ENCODE data around the gene IL1RAPL2.

Gene IL1RAPL2

DNA sequence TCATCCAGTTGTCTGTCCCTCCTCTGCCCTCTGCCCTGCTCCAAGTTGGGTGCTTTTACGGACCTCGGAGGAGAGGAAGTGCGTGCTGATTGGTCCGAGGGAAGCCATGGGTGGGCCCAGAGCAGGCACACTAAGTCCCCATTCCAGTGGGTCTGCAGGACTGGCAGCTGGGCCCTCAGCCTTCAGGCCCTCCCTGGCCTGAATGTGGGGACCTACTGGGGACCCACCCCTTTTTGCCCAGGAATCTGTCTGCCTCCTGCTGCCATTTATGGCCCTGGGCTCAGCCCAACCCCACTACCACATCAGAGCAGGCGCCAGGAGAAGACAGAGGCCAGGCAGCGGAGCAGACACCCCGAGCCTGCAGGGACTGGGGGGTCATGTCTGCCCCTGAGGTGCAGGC is 484.9 kb downstream of the IL1RAPL2 start:
- no peak for ATAC-seq
- no peak for TF ChIP-seq ISL1 (CRISPR knock-in tag; IDR thresholded peaks at IDR 0.05)
- TF ChIP-seq, protein P1, sequence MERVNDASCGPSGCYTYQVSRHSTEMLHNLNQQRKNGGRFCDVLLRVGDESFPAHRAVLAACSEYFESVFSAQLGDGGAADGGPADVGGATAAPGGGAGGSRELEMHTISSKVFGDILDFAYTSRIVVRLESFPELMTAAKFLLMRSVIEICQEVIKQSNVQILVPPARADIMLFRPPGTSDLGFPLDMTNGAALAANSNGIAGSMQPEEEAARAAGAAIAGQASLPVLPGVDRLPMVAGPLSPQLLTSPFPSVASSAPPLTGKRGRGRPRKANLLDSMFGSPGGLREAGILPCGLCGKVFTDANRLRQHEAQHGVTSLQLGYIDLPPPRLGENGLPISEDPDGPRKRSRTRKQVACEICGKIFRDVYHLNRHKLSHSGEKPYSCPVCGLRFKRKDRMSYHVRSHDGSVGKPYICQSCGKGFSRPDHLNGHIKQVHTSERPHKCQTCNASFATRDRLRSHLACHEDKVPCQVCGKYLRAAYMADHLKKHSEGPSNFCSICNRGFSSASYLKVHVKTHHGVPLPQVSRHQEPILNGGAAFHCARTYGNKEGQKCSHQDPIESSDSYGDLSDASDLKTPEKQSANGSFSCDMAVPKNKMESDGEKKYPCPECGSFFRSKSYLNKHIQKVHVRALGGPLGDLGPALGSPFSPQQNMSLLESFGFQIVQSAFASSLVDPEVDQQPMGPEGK (CRISPR knock-in tag; IDR thresholded peaks at IDR 0.05; ENCODE audit: borderline replicate concordance): no peak
- no peak for TF ChIP-seq PPARA (CRISPR knock-in tag; IDR thresholded peaks at IDR 0.05; ENCODE audit: borderline replicate concordance)
- TF ChIP-seq, protein P2, sequence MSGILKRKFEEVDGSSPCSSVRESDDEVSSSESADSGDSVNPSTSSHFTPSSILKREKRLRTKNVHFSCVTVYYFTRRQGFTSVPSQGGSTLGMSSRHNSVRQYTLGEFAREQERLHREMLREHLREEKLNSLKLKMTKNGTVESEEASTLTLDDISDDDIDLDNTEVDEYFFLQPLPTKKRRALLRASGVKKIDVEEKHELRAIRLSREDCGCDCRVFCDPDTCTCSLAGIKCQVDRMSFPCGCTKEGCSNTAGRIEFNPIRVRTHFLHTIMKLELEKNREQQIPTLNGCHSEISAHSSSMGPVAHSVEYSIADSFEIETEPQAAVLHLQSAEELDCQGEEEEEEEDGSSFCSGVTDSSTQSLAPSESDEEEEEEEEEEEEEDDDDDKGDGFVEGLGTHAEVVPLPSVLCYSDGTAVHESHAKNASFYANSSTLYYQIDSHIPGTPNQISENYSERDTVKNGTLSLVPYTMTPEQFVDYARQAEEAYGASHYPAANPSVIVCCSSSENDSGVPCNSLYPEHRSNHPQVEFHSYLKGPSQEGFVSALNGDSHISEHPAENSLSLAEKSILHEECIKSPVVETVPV (CRISPR knock-in tag; IDR thresholded peaks at IDR 0.05): no peak
- no peak for TF ChIP-seq ZFP30 (CRISPR knock-in tag; IDR thresholded peaks at IDR 0.05)
- TF ChIP-seq CSDC2 (CRISPR knock-in tag; IDR thresholded peaks at IDR 0.05): no peak
- TF ChIP-seq, protein P3, sequence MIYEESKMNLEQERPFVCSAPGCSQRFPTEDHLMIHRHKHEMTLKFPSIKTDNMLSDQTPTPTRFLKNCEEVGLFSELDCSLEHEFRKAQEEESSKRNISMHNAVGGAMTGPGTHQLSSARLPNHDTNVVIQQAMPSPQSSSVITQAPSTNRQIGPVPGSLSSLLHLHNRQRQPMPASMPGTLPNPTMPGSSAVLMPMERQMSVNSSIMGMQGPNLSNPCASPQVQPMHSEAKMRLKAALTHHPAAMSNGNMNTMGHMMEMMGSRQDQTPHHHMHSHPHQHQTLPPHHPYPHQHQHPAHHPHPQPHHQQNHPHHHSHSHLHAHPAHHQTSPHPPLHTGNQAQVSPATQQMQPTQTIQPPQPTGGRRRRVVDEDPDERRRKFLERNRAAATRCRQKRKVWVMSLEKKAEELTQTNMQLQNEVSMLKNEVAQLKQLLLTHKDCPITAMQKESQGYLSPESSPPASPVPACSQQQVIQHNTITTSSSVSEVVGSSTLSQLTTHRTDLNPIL (CRISPR knock-in tag; IDR thresholded peaks at IDR 0.05; ENCODE audit: low read depth): no peak
- no peak for TF ChIP-seq GLIS3 (CRISPR knock-in tag; IDR thresholded peaks at IDR 0.05)
- no peak for TF ChIP-seq BACH2 (CRISPR knock-in tag; IDR thresholded peaks at IDR 0.05; ENCODE audit: borderline replicate concordance)
- no peak for TF ChIP-seq TCF4 (CRISPR knock-in tag; IDR thresholded peaks at IDR 0.05; ENCODE audit: borderline replicate concordance)

DNA sequence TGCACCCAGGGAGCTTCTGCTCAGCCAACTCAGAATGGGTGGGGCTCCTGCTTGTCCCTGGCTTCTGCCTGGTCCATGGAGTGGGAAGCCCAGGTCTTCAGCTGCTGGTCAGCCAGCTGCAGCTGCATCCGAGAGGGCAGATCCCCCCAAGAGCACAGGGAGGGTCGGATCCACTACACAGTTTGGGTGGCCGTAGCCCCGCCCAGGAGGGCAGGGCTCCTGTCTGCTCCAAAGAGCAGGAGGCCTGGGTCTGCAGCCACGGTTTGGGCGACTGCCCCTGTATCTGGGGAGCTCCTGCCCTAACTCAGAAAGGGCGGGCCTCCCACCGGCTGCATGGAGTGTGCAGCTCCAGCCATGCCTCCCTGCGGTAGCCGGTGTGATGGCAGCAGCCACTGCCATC is 485.4 kb downstream of the IL1RAPL2 start:
- no peak for TF ChIP-seq CSDC2 (CRISPR knock-in tag; IDR thresholded peaks at IDR 0.05)
- TF ChIP-seq SNAI2 (CRISPR knock-in tag; IDR thresholded peaks at IDR 0.05): no peak
- TF ChIP-seq RARB (CRISPR knock-in tag; IDR thresholded peaks at IDR 0.05): no peak
- TF ChIP-seq ZFP3 (CRISPR knock-in tag; IDR thresholded peaks at IDR 0.05): no peak
- no peak for TF ChIP-seq ZNF8 (CRISPR knock-in tag; IDR thresholded peaks at IDR 0.05)
- TF ChIP-seq ZNF70 (CRISPR knock-in tag; IDR thresholded peaks at IDR 0.05): no peak
- no peak for TF ChIP-seq TCF4 (CRISPR knock-in tag; IDR thresholded peaks at IDR 0.05; ENCODE audit: borderline replicate concordance)
- TF ChIP-seq PPARA (CRISPR knock-in tag; IDR thresholded peaks at IDR 0.05; ENCODE audit: borderline replicate concordance): no peak
- no peak for TF ChIP-seq ARNTL (CRISPR knock-in tag; IDR thresholded peaks at IDR 0.05; ENCODE audit: borderline replicate concordance, low read depth)
- TF ChIP-seq, protein P3 (CRISPR knock-in tag; IDR thresholded peaks at IDR 0.05; ENCODE audit: low read depth): no peak
- TF ChIP-seq, protein P4, sequence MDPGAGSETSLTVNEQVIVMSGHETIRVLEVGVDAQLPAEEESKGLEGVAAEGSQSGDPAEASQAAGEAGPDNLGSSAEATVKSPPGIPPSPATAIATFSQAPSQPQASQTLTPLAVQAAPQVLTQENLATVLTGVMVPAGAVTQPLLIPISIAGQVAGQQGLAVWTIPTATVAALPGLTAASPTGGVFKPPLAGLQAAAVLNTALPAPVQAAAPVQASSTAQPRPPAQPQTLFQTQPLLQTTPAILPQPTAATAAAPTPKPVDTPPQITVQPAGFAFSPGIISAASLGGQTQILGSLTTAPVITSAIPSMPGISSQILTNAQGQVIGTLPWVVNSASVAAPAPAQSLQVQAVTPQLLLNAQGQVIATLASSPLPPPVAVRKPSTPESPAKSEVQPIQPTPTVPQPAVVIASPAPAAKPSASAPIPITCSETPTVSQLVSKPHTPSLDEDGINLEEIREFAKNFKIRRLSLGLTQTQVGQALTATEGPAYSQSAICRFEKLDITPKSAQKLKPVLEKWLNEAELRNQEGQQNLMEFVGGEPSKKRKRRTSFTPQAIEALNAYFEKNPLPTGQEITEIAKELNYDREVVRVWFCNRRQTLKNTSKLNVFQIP (CRISPR knock-in tag; IDR thresholded peaks at IDR 0.05; ENCODE audit: borderline replicate concordance, low read depth): no peak
- no peak for TF ChIP-seq OSR1 (CRISPR knock-in tag; IDR thresholded peaks at IDR 0.05)
- TF ChIP-seq ISL1 (CRISPR knock-in tag; IDR thresholded peaks at IDR 0.05): no peak
- no peak for TF ChIP-seq ESRRG (CRISPR knock-in tag; IDR thresholded peaks at IDR 0.05)
- no peak for TF ChIP-seq TOX (CRISPR knock-in tag; IDR thresholded peaks at IDR 0.05; ENCODE audit: borderline replicate concordance)
- TF ChIP-seq, protein P2 (CRISPR knock-in tag; IDR thresholded peaks at IDR 0.05): no peak
- TF ChIP-seq, protein P1 (CRISPR knock-in tag; IDR thresholded peaks at IDR 0.05; ENCODE audit: borderline replicate concordance): no peak
- no peak for ATAC-seq
